ENCODE data around the gene RND3. TPM values are rescaled to one million over a fixed set of nuclear protein-coding genes. Genes with fewer than 3 reads are reported as not detected.

Gene RND3
- total and polyA plus RNA-seq, 9 donors = 2.5 to 23.0 (median 11.4) TPM

GRCh38 chr2:150482667-150483400 lies 4.6 kb downstream of the RND3 start:
- Histone ChIP-seq H3K9me3 (no peaks in the 10 kb centered on the region), H3K4me3 (no peak overlapping the region), H3K27me3 (no peaks in the 10 kb centered on the region), H3K36me3 (no peaks in the 10 kb centered on the region), H3K4me1 (ENCODE audit: insufficient read depth) (peaks cover 1% of the 10 kb centered on the region), H3K27ac (no peak overlapping the region)
- intact Hi-C loops (cut with DNase I) = loop anchor here in 1 of 4 donors (10.0 kb wide), 1 partner anchor 888 kb away; no protein-coding TSS in a partner anchor
- no peak for TF ChIP-seq CTCF (IDR thresholded peaks at IDR 0.05)
- no peak for TF ChIP-seq POLR2A (IDR thresholded peaks at IDR 0.05)
- no peak for DNase-seq
- WGBS, 3 donors = 63 to 73% (median 65%) methylated on average over 6 of the region's 6 CpGs

- Histone ChIP-seq H3K4me1 (ENCODE audit: insufficient read depth) (peaks cover 1% of the 10 kb centered on the region), H3K4me3 (no peak overlapping the region)
- intact Hi-C loops (cut with DNase I) = loop anchor here in 1 of 4 donors (10.0 kb wide), 1 partner anchor 887 kb away; no protein-coding TSS in a partner anchor
Observed at GRCh38 chr2:150482111-150482510, 5.4 kb downstream of the RND3 start.

GRCh38 chr2:150480971-150481830 lies 6.3 kb downstream of the RND3 start:
- no peak for TF ChIP-seq POLR2A (IDR thresholded peaks at IDR 0.05)
- no peak for TF ChIP-seq CTCF (IDR thresholded peaks at IDR 0.05)
- TF ChIP-seq EP300 (IDR thresholded peaks at IDR 0.05) = no peak
- WGBS, 3 donors = 92 to 94% (median 92%) methylated on average over 6 of the region's 6 CpGs
- Histone ChIP-seq H3K9me3 (no peaks in the 10 kb centered on the region), H3K4me3 (no peak overlapping the region), H3K4me1 (ENCODE audit: insufficient read depth) (peaks cover 1% of the 10 kb centered on the region), H3K27me3 (no peaks in the 10 kb centered on the region), H3K27ac (no peak overlapping the region), H3K36me3 (no peaks in the 10 kb centered on the region)
- DNase-seq = no peak
- intact Hi-C loops (cut with DNase I) = loop anchor here in 1 of 4 donors (10.0 kb wide), 1 partner anchor 886 kb away; no protein-coding TSS in a partner anchor

More at GRCh38 chr2:150482111-150482510, 5.4 kb downstream of the RND3 start:
- H3K36me3 ChIP-seq = no peaks in the 10 kb centered on the region
- TF ChIP-seq EP300 (IDR thresholded peaks at IDR 0.05) = no peak
- TF ChIP-seq POLR2A (IDR thresholded peaks at IDR 0.05) = no peak
- no peak for TF ChIP-seq CTCF (IDR thresholded peaks at IDR 0.05)
- no peak for DNase-seq
- H3K9me3 ChIP-seq = no peaks in the 10 kb centered on the region
- H3K27me3 ChIP-seq = no peaks in the 10 kb centered on the region
- H3K27ac ChIP-seq = no peak overlapping the region

GRCh38 chr2:150480241-150480640 lies 7.2 kb downstream of the RND3 start:
- Histone ChIP-seq H3K4me3 (no peak overlapping the region), H3K27ac (no peak overlapping the region), H3K27me3 (no peaks in the 10 kb centered on the region), H3K9me3 (no peaks in the 10 kb centered on the region), H3K36me3 (no peaks in the 10 kb centered on the region), H3K4me1 (ENCODE audit: insufficient read depth) (no peaks in the 10 kb centered on the region)
- DNase-seq = no peak
- no peak for TF ChIP-seq EP300 (IDR thresholded peaks at IDR 0.05)
- no peak for TF ChIP-seq POLR2A (IDR thresholded peaks at IDR 0.05)
- TF ChIP-seq CTCF (IDR thresholded peaks at IDR 0.05) = no peak
- intact Hi-C loops (cut with DNase I) = loop anchor here in 1 of 4 donors (10.0 kb wide), 1 partner anchor 885 kb away; no protein-coding TSS in a partner anchor
- 66 to 90% (median 80%) methylated on average over 5 of the region's 5 CpGs for WGBS, 3 donors

Measured in ovary (tissue), 9 donors.